Peyer's patch (tissue), 4 donors: ENCODE data around the gene GPC6.

ENCODE experiments used
- POLR2A ChIP-seq, 2 donors: fragments of 450-650 bp; IDR thresholded peaks; one replicate each; pipeline ENCODE4 v1.5.1; 2017; ENCODE audit warnings: antibody characterized with exemption in 2 of 2, mild to moderate bottlenecking in 2 of 2, moderate library complexity in 2 of 2
- TF ChIP-seq, protein P1 (sequence below), 6 experiments: fragments of 450-650 bp in 4 of 6; fragments of 200-600 bp in 2 of 6; sonication (generic) in 1 of 6; IDR thresholded peaks; one replicate each; pipeline ENCODE4 v1.5.1; 2017 to 2019; ENCODE audit warnings: antibody characterized with exemption in 6 of 6, mild to moderate bottlenecking in 3 of 6, moderate library complexity in 1 of 6

DNA sequence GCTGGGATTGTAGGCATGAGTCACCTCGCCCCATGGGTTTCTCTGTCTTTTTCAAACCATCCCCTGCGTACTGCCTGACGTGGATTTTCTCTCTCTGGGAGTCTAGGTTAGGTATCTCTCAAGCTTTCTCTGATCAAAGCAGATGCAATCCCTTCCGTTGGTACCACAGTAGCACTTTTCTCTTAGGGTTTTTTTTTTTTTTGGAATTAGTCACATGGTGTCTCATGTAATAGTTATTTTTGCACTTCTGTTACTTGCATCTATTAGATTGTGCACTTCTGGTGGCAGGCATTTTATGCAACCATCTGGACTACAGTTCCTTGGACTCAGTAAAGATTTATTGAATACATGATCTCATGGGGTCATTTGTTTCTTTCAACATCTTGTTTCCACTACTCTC lies 72.1 kb downstream of the GPC6 start:
- TF ChIP-seq POLR2A (IDR thresholded peaks at IDR 0.05): no peak
- TF ChIP-seq, protein P1, sequence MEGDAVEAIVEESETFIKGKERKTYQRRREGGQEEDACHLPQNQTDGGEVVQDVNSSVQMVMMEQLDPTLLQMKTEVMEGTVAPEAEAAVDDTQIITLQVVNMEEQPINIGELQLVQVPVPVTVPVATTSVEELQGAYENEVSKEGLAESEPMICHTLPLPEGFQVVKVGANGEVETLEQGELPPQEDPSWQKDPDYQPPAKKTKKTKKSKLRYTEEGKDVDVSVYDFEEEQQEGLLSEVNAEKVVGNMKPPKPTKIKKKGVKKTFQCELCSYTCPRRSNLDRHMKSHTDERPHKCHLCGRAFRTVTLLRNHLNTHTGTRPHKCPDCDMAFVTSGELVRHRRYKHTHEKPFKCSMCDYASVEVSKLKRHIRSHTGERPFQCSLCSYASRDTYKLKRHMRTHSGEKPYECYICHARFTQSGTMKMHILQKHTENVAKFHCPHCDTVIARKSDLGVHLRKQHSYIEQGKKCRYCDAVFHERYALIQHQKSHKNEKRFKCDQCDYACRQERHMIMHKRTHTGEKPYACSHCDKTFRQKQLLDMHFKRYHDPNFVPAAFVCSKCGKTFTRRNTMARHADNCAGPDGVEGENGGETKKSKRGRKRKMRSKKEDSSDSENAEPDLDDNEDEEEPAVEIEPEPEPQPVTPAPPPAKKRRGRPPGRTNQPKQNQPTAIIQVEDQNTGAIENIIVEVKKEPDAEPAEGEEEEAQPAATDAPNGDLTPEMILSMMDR (IDR thresholded peaks at IDR 0.05): no peak
